Esophagus squamous epithelium (tissue), 4 donors: ENCODE results near the gene NEU3.

Experiments used
- CTCF ChIP-seq, 6 experiments: fragments of 450-650 bp in 4 of 6; fragments of 200-600 bp in 2 of 6; sonication (generic) in 2 of 6; IDR thresholded peaks; one replicate each; pipeline ENCODE4 v1.5.1; 2016 to 2019; ENCODE audit warnings: antibody characterized with exemption in 6 of 6, mild to moderate bottlenecking in 4 of 6, moderate library complexity in 4 of 6
- POLR2A ChIP-seq, 4 donors: fragments of 450-650 bp; IDR thresholded peaks; one replicate each; pipeline ENCODE4 v1.6.1; 2017; ENCODE audit warnings: antibody characterized with exemption in 4 of 4, mild to moderate bottlenecking in 4 of 4, moderate library complexity in 3 of 4

GRCh38 chr11:74992852-74993251, 4.1 kb downstream of the NEU3 start:
- TF ChIP-seq CTCF (IDR thresholded peaks at IDR 0.05), result no peak
- TF ChIP-seq POLR2A (IDR thresholded peaks at IDR 0.05), result no peak
